ENCODE measurements around the gene ACSM3.
A peak's percentile ranks its signal among the peaks of the same experiment; 100 is the strongest.
"Not testable (repeated sequence)": the region's sequence is repeated elsewhere in the genome, so short reads cannot be mapped to it uniquely, and the experiment has no call there.

ACSM3 gene, protein sequence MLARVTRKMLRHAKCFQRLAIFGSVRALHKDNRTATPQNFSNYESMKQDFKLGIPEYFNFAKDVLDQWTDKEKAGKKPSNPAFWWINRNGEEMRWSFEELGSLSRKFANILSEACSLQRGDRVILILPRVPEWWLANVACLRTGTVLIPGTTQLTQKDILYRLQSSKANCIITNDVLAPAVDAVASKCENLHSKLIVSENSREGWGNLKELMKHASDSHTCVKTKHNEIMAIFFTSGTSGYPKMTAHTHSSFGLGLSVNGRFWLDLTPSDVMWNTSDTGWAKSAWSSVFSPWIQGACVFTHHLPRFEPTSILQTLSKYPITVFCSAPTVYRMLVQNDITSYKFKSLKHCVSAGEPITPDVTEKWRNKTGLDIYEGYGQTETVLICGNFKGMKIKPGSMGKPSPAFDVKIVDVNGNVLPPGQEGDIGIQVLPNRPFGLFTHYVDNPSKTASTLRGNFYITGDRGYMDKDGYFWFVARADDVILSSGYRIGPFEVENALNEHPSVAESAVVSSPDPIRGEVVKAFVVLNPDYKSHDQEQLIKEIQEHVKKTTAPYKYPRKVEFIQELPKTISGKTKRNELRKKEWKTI

DNA sequence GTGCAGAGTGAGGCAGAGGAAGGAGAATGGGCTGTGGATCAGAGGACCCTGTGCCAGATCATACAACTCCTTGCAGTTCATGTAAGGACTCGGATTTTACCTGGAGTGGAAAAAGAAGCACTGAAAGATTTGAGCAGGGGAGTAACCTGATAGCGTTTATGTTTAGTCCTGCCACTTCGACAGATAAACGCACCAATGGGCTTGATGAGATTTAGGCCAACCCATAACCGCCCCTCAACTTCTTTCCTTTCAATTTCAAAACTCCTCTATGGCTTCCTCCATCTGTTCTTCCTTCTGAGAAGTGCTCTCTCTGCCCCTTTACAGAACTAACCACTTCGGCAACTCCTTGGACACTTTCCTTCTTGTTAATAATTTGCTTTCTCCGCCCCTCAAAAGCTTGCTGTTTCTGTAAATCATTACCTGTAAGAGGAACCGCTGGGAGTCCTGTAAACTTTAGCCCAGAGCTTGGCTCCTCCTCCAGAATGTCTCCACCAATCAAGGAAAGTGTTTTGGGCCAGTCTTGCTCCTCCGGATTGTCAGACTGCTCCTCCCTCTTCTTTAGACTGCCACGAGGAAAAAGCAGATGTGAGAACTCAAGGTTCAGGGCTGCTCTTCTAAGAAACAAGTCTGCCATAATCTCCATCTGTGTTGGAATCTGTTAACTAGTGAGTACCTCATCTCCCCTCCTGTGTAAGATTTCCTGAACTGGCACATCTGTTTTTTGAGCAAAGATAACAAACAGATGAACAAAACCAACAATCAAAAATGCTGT lies at the start of gene ACSM3:
ACSM3 (plus strand) TSS at position 554 of the 772 bp plus-strand sequence. CDS start 6,021 bp downstream, outside the sequence.
- DNase-seq: peak; percentile 79

DNA sequence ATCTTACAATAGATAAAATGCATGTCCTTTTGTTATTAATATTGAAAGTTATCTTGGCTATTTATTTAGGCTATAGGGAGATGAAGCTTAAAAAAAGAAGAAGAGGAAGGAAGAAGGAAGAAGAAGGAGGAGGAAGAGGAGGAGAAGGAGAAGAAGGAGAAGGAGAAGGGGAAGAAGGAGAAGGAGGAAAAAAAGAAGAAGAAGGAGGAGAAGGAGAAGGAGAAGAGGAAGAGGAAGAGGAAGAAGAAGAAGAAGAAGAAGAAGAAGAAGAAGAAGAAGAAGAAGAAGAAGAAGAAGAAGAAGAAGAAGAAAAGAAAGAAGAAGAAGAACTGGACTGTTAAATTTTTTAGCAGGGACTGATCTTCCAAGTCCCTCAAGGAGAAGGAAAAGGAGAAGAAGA lies 46.1 kb upstream of the ACSM3 start:
- not testable (repeated sequence) for DNase-seq

GRCh38 chr16:20720251-20720650 lies 43.6 kb upstream of the ACSM3 start:
- no peak for DNase-seq

- no peak for DNase-seq
These were observed 37.2 kb upstream of the ACSM3 start for GRCh38 chr16:20726661-20727060.

- DNase-seq: no peak
These were observed 36.6 kb upstream of the ACSM3 start for GRCh38 chr16:20727181-20727580.

DNA sequence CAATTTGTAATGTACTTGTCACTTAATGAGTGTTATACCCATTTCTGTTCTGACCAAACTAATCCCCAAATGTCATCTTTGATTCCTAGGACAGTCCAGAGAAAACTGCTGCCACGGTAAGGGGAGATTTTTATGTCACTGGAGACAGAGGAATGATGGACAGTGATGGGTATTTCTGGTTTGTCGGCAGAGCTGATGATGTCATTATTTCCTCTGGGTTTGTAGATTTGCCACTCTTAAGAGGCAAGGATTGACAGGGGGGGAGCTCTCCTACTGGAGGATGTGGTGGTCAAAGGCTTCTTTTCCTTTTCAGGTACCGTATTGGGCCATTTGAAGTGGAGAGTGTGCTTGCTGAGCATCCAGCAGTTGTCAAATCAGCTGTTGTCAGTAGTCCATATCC lies 34.7 kb upstream of the ACSM3 start:
- no peak for DNase-seq

DNA sequence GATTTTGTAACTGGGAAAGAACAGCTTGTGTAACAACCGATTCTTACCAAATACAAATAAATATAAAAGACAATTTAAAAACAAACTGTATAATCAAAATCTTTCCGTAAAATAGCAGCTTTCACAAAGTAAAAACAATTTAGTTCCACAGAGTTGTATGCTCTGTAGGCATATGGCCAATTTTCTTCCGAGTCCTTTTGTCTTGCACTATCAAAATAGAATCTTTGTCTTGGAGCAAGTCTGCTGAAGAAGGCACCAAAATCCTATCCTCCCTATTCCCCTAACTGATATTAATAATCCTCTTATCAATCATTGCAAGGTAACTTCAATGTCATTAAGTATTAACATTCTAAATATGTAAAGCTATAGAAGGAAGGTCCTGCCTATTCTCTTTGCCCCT lies 29.8 kb upstream of the ACSM3 start:
- no peak for DNase-seq

GRCh38 chr16:20734782-20735181 lies 29.0 kb upstream of the ACSM3 start:
- no peak for DNase-seq

GRCh38 chr16:20735490-20735889 lies 28.3 kb upstream of the ACSM3 start:
- DNase-seq: no peak

DNA sequence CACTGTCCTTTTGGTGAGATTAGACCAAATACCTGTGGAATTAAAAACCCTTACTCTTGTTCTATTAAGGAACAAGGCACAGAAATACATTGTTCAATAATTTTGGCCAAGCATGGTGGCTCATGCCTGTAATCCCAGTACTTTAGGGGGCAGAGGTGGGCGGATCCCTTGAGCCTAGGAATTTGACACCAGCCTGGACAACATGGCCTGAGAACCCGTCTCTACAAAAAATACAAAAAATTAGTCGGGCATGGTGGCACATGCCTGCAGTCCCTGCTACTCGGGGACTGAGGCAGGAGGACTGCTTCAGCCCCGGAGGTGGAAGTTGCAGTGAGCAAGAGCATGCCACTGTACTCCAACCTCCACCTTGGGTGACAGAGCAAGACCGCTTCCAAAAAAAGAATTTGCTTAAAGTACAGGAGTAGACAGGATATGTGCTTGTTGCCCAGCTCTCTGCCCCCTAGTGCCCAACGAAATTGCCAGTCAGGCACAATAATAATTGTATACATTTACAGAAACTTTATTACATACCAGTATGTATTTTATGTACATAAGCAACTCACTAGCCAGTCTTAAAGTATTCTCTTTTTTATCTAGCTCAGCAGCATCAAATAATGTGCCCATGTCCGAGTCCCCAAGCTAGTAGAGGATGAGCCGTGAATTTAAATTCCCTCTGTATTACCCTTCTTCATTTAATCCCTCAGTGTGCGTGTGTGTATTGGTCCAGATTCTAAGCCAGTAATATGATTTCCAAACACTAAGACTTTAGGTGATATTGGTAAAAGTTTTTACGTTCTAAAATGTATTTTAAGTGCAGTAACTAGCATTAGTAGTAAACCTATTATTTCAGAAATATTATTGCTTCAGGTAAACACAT lies 23.6 kb upstream of the ACSM3 start:
- DNase-seq: no peak

- peak; percentile 15 for DNase-seq
These were observed 22.8 kb upstream of the ACSM3 start for GRCh38 chr16:20740901-20741521.

GRCh38 chr16:20741554-20742285 lies 22.1 kb upstream of the ACSM3 start, which contains the start of gene THUMPD1:
THUMPD1 (minus strand) TSS chr16:20741818; CDS start chr16:20741739, 79 bp downstream.
- DNase-seq: peak; percentile 79

DNA sequence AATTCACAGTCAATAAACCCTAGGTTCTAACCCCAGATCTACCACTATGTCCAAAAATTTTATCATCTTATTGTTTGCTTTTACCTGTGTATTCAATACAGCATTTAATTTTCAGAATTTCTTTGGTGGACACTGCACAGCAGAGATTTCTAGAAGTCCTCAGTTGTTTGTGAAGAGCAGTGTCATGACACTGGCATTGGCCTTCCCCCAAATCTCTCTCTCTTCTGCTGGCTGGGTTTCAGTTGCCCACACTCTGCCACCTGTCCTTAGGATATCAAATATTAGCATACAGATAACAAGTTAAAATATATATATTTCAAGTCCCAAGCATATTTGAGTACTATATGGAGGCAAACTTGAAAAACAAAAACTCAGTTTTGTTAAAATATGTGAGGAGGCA lies 20.2 kb upstream of the ACSM3 start:
- DNase-seq: no peak

DNA sequence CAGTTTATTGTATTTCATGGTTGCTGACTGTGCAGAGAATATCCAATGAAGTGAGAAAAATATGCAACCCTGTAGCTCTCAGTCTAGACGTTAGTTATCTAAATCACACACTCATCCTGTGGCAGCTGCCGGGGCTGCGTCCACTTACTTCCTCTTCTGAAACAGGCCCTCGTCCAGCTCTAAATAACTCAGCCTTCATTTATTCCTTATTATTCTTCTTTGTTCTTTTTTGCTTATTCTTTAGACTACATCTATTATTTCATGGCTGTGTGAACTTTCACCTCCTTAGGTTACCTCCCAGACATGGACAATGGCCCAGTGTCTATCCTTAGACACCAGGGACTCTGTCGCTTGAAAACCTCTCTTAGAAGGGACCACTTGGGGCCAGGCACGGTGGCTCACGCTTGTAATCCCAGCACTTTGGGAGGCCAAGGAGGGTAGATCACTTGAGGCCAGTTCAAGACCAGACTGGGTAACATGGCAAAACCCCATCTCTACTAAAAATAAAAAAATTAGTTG lies 18.8 kb upstream of the ACSM3 start:
- DNase-seq: no peak

GRCh38 chr16:20746461-20746860 lies 17.4 kb upstream of the ACSM3 start:
- no peak for DNase-seq

GRCh38 chr16:20747030-20747816 lies 16.6 kb upstream of the ACSM3 start:
- no peak for DNase-seq

GRCh38 chr16:20749474-20749873 lies 14.3 kb upstream of the ACSM3 start:
- no peak for DNase-seq

DNA sequence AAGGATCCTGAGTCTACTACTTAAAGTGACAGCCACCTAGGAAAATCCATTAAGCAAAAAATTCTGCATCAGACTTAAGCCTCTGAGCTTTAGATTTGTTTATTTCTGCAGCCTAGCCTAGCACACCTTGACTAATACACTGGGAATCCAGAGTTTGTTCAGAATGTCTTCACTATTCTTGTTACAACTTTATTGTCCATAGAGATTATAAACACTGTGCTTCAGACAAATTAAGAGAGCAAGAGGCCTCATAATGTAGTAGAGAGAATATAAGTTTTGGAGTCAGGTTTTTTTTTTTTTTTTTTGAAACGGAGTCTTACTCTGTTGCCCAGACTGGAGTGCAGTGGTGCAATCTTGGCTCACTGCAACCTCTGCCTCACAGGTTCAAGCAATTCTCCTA lies 13.3 kb upstream of the ACSM3 start:
- DNase-seq: no peak

DNA sequence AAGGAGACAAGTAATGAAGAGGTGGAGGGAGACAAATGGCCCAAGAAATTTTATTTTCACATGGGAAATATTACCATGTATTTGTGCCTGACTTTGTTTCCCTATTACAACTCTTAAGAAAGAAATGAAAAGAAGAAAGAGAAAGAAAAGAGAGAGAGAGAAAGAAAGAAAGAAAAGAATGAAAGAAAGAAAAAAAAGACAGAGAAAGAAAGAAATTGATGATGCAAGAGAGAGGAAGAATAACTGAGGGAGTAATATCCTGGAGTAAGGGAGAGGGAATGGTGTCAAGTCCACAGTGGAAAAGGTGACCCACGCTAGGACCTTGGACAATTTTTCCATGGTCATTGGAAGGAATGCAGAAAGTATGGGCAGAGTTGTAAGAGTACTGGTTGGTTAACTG lies 10.1 kb upstream of the ACSM3 start:
- DNase-seq: no peak

DNA sequence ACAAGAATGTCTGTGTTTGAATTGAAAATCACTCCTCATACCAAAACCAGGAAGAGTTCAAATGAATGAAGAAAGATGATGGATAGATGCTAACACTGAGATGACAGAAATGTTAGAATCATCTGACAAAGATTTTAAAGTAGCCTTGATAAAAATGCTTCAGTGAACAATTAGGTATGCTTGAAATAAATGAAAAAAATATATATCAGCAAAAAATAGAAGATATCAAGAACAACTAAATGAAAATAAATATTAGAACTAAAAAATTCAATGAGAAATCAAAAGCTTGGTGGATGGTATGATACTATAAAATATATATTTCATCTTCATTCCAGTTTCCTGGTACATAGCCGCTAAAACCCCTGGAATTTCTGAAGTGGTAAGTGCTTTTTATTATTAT lies 8.6 kb upstream of the ACSM3 start:
- no peak for DNase-seq
